ENCODE results near the gene PGGHG. TPM values are rescaled to one million over a fixed set of nuclear protein-coding genes. Genes with fewer than 3 reads are reported as not detected.
A peak's percentile ranks its signal among the peaks of the same experiment; 100 is the strongest.
"Not testable (repeated sequence)": the region's sequence is repeated elsewhere in the genome, so short reads cannot be mapped to it uniquely, and the experiment has no call there.

The PGGHG gene
- total RNA-seq, 2 donors from 2014 or later: 10.8 to 15.8 TPM

DNA sequence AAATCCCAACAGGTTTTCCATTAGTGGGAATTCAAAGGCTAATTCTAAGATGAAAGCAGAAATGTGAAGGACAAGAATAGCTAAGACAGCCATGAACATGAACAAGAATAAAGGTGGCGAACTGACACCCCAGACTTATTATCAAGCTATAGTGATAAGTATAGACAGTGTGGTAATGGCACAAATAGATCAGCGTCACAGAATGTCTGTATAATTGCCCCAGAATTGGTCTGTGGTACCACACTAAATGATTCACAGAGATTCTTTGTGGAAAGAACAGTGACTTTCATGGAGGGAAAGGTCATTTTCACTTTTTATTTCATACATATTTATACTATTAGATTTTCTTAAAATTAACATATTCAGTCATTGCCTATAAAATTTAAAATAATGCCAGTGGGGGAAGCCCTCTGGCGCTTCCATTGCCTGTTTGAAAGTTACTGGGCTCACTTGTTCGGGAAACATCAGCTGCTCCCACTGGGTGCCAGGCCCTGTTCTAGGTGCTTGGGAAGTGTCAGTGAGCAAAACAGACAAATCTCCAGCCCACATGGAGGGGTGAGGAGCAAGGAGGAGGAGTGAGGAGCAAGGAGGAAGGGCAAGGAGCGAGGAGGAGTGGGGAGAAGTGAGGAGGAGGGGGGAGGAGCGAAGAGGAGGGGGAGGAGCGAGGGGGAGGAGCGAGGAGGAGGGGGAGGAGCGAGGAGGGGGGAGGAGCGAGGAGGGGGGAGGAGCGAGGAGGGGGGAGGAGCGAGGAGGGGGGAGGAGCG, 22.1 kb upstream of the PGGHG start:
- ATAC-seq (peak in 1 of 2 donors; percentile 8), DNase-seq (no peak)
- intact Hi-C loops (cut with DNase I): no loop called here

DNA sequence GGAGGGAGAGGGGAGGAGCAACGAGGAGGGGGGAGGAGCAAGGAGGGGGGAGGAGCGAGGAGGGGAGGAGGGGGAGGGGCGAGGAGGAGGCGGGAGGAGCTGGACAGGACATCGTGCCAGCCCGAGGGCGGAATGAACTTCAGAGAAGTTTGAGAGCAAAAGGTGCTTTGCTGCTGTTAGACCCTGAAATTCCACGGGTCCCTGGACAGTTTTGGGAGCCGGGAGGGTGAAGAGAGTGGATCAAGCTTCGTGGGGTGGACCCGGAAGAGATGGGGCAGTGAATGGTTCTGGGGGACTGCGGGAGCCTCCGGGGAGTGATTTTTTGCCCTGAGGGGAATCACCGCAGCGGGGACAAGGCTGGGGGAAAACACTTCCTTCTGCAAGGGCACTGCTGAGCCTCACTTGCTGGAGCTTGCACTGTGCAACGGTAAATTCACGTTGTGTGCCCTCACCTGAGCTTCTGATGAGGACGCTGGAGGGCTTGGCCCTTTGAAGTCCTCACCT, 21.4 kb upstream of the PGGHG start:
- peak; percentile 49 to 52 for ATAC-seq
- intact Hi-C loops (cut with DNase I): no loop called here
- peak; percentile 47 for DNase-seq

DNA sequence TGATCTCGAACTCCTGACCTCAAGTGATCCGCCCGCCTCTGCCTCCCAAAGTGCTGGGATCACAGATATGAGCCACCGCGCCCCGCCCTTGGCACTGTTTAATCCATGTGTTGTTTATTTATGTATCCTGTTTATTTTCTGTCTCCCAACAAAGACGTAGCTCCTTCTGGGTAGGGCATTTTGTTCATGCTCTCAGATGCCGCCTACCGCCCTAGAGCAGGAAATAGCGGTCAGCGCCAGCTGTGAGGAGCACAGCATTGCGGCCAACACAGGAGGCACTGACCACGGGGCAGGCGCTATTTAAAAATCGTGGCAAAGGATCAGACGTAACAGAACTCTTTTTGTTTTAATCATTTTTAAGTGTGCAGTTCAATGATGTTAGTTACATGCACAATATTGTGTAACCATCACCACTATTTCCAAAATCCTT, 20.2 kb upstream of the PGGHG start:
- ATAC-seq: peak; percentile 77
- DNase-seq; intact Hi-C loops (cut with DNase I): not testable (repeated sequence)

DNA sequence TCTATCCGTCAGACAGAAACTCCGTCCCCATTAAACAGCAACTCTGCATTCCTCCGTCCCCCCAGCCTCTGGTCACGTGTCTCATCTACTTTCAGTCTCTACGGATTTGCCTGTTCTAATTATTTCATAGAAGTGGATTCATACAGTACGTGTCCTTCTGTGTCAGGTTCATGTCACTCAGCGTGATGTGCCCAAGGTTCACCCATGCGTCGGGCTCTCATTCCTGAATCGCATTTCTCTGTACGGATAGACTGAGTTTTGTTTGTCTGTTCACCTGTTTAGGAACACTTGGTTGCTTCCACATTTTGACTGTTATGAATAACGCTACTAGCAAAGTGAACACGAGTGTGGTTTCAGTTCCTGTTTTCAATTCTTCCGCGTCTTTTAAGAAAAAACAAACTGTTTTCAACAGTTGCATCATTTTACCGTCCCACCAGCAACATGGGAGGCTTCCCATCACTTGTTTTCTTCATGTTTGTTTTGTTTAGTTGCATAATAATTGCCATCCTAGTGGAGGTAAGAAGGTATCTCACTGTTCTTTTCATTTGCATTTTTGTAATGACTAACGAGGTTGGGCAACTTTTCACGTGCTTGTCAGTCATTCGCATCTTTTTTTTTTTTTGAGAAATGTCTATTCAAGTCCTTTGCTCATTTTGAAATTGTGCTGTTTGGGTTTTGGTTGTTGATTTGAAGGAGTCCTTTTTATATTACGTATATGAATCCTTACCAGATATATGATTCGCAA, 19.6 kb upstream of the PGGHG start:
- intact Hi-C loops (cut with DNase I): no loop called here
- ATAC-seq (peak; percentile 46 to 50), DNase-seq (no peak)

DNA sequence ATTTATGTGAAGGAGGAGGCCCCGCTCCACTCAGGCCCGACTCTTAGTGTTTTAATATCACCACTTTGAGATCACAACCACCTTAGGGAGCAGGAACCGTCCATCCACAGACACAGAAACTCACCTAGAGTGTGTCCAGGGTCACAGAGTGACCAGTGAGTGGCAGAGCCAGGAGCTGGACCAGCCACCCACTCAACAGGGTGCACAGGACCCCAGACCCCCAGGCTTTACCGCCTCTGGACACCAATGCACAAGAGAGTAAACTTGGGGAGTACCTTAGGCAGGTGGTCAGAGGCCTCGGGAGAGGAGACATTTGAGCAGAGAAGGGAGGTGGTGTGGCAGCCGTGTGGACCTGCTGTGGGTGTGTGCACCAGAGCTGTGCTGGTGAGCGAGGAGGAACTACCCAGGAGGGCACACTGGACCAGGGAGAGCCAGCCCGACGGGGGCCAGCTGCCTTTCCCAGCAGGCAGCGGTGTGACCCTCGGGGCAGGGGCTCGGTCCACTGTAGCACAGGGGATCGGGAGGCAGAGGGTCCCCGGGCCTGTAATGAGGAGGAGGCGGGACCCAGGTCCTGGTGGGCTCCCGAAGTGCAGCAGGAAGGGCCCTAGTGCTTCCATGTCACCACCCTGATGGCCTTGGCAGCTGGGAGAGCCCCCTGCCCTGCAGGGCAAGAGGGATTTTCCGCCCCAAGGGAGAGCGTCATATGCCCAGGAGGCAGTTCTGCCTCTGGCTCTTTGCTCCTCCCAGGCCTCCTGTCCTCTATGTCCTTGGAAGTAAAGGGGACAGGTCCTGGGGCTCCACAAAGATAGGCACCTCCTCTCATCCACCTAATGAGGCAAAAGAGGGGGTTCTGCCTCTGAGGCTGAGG, 18.2 kb upstream of the PGGHG start:
- ATAC-seq (no peak), DNase-seq (no peak)
- intact Hi-C loops (cut with DNase I): no loop called here

DNA sequence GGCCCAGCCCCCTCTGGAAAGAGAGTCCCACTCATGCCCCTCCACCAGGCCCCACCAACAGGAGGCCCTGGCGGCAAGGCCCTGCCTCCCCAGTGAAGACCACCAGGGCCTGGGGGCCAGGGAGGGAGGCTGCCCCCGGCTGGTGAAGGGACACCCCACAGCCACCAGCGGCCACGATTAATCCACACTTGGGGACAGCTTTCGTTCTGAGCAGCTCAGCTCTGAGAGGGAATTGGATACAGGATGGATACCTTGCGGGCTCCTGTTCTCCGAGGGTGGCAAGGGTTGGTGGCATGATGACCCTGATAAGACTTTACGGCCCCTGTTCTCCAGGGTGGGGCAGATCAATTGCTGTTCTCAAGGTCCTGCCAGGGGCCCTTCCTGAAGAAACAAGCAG, 17.6 kb upstream of the PGGHG start:
- DNase-seq (no peak), ATAC-seq (no peak)
- intact Hi-C loops (cut with DNase I): no loop called here

DNA sequence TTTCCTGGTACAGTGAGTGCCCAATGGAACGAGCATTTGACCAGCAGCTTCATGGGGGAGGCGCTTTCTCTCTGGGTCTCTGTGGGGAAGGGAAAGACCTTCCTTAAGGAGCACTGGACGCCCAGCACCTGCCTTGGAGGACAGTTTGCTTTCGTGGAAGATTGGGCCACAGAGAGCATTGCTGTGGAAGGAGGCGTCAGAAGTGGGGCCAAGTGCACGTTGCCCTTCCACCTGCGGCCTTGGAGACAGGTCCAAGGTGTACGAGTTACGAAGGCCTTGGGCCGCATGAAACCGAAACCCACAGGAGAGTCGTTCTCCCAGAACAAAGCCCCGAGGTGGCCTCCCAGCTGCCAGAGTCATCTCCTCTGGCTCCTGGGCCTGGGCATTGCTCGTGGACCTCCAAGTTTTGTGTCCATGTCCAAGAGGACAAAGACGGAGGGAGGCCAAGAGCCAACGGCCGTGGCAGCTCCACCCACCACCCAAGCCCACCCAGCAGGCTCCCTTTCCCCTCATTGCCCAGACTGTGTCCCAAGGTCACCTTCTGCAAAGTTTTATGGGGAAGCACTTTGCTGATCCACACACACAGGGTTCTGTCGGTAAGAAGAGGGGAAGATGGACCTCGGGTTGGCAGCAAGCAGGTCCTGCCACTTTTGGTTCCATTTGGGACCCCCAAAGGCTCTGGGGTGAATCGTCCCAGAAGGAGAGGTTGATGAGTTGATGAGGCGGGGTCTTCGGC, 16.6 kb upstream of the PGGHG start:
- ATAC-seq (no peak), DNase-seq (no peak)
- intact Hi-C loops (cut with DNase I): no loop called here

DNA sequence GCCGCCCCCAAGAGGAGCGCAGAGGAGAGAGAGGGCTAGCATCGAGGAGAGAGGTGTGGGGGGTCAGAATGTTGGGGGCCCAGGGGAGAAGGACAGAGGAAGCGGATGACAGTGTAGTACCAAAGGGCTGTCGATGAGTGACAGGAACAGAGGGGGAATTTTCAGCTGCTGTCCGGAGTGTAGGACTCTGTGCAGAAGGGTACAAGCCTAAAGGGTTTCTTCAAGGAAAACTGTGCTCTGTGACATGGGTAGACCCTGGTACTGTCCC, 16.1 kb upstream of the PGGHG start:
- ATAC-seq: no peak
- no peak for DNase-seq
- intact Hi-C loops (cut with DNase I): no loop called here

DNA sequence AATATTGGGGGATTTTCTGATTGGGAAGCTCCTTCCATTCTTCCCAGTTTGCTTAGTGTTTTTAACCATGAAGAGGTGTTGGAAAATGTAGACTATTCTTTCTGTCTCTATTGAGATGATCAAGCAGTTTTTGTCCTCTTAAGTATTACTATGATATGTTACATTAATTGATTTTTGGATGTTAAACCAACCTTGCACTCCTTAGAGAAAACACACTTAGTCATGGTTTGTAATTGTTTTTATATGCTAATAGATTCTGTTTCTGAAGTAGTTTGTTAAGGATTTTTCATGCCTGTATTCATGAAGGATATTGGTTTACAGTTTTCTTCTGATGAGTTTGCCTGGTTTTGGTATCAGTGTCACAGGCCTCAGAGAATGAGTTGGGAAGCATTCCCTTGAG, 12.7 kb upstream of the PGGHG start:
- ATAC-seq (no peak), DNase-seq (no peak)
- intact Hi-C loops (cut with DNase I): no loop called here

DNA sequence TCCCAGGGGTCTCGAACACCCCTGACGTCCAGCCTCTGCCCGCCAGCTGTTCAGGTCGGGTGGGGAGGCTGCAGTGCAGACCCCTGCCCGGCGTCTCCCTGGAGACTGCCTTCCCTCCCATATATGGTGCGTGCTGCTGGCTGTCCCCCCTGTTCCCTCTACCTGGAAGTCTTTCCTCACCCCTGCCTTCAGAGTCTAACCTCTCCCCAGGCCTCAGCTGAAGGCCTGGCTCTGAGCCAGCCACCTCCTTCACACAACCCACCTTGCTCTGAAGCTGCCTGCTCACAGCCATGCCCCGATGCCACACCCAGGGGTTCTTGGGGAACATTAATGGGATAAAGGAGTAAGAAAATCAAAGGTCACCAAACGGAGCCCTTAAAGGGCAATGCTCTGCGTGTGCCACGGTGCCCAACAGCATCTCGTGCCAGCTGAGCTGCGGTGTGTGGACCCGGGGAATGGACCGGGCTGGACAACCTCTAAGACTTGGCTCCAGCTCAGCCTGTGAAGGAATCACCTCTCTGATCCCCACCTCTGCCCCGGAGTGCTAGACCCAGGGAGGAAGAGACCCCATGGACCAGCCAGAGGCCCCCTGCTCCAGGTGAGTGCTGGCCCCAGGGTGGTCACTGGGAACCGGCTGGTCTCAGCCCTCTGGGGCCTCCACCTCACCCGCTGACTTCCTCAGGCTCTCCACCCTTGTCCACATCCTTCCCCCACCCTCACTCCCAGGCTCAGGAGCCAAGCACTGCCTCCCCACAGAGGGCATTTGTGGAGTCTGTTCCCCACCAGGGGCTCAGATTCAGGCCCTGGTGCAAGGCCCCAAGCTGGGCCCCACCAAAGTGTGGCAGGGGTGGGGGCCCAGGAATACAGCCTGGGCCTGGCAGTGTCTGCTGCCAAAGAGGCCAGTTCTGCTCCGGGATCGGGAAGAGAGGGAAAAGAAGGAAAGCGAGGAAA, 10.7 kb upstream of the PGGHG start, which contains the start of gene NLRP6:
Gene NLRP6 (plus strand): TSS at position 407 of the 951 bp plus-strand sequence. CDS start 163 bp downstream, at position 570.
- ATAC-seq: no peak
- intact Hi-C loops (cut with DNase I): no loop called here
- DNase-seq: no peak

DNA sequence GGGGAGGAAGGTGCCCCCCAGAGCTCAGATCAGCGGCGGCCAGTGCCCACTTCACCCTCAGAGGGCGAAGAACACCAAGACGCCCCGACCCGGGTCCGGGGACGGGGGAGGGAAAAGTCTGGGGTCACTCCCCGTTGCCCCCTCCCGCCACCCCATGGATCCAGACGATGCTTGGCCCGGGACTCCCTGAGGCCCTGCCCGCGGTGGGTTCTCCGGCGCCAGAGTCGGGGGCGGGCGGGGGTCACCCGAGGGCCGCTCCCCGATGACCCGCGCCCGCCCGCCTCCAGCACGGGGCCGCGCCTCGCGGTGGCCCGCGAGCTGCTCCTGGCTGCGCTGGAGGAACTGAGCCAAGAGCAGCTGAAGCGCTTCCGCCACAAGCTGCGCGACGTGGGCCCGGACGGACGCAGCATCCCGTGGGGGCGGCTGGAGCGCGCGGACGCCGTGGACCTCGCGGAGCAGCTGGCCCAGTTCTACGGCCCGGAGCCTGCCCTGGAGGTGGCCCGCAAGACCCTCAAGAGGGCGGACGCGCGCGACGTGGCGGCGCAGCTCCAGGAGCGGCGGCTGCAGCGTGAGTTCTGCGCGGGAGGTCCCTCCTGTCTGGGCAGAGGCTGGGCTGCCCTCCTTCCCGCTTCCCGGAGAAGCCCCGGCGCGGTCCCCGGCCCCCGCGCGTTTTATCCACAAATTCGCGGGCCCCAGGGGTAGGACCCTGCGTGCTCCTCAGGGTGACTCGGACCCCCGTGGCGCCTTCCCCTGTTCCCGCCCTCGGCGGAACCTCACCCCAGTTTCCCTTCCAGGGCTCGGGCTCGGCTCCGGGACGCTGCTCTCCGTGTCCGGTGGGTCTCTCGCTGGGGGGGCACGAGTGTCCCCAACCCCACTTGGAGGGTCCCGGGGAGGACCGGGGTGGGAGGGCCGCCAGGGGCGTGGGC, 9.6 kb upstream of the PGGHG start:
- intact Hi-C loops (cut with DNase I): no loop called here
- peak in 1 of 2 donors; percentile 31 for ATAC-seq
- DNase-seq: no peak

DNA sequence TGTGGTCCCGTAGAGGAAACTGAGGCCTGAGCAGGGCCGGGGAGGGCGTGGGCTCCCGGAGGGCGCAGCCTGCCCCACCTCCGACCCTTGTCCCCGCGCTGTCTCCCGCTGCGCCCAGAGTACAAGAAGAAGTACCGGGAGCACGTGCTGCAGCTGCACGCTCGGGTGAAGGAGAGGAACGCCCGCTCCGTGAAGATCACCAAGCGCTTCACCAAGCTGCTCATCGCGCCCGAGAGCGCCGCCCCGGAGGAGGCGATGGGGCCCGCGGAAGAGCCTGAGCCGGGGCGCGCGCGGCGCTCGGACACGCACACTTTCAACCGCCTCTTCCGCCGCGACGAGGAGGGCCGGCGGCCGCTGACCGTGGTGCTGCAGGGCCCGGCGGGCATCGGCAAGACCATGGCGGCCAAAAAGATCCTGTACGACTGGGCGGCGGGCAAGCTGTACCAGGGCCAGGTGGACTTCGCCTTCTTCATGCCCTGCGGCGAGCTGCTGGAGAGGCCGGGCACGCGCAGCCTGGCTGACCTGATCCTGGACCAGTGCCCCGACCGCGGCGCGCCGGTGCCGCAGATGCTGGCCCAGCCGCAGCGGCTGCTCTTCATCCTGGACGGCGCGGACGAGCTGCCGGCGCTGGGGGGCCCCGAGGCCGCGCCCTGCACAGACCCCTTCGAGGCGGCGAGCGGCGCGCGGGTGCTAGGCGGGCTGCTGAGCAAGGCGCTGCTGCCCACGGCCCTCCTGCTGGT, 8.8 kb upstream of the PGGHG start:
- DNase-seq: no peak
- intact Hi-C loops (cut with DNase I): no loop called here

DNA sequence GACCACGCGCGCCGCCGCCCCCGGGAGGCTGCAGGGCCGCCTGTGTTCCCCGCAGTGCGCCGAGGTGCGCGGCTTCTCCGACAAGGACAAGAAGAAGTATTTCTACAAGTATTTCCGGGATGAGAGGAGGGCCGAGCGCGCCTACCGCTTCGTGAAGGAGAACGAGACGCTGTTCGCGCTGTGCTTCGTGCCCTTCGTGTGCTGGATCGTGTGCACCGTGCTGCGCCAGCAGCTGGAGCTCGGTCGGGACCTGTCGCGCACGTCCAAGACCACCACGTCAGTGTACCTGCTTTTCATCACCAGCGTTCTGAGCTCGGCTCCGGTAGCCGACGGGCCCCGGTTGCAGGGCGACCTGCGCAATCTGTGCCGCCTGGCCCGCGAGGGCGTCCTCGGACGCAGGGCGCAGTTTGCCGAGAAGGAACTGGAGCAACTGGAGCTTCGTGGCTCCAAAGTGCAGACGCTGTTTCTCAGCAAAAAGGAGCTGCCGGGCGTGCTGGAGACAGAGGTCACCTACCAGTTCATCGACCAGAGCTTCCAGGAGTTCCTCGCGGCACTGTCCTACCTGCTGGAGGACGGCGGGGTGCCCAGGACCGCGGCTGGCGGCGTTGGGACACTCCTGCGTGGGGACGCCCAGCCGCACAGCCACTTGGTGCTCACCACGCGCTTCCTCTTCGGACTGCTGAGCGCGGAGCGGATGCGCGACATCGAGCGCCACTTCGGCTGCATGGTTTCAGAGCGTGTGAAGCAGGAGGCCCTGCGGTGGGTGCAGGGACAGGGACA, 8.0 kb upstream of the PGGHG start:
- no peak for DNase-seq
- no peak for ATAC-seq
- intact Hi-C loops (cut with DNase I): no loop called here

More for the DNA sequence above, 8.8 kb upstream of the PGGHG start:
- ATAC-seq: peak; percentile 35 to 65

DNA sequence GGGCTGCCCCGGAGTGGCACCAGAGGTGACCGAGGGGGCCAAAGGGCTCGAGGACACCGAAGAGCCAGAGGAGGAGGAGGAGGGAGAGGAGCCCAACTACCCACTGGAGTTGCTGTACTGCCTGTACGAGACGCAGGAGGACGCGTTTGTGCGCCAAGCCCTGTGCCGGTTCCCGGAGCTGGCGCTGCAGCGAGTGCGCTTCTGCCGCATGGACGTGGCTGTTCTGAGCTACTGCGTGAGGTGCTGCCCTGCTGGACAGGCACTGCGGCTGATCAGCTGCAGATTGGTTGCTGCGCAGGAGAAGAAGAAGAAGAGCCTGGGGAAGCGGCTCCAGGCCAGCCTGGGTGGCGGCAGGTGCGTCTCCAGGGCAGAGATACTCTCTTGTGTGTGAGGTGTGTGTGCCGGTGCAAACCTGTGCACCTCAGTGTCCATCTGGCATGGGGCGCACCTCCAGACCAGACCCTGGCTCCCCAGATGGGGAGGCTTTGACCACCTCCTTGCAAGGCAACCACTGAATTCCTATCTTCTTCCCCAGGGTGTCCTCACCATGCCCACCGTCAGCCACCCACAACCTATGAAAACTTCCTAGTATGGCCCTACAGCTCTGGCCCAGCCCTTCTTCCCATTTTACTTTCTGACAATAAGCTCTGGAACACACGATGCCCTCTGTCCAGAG, 7.3 kb upstream of the PGGHG start:
- DNase-seq (peak; percentile 19), ATAC-seq (no peak)
- intact Hi-C loops (cut with DNase I): no loop called here

DNA sequence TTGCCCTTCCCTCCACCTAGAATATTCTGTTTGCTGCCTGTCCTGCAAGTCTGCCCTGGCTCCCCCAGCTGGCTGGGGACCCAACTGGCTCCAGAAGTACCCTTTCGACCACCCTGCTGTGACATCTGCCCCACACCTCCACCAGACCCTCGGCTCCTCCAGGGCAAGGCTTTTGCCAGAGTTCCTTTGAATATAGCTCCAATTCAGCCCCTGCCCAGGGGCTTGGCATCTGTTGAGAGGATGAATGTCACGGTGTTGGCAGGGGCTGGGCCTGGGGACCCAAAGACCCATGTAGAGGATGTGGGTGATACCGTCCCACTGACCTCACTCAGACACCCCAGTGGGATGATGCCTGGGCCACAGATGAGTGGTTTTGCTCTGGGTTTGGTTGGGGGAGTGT, 6.8 kb upstream of the PGGHG start:
- peak; percentile 10 for DNase-seq
- ATAC-seq: no peak
- intact Hi-C loops (cut with DNase I): no loop called here
